Hepatocyte (in vitro differentiated cells): ENCODE measurements around the gene PMM1.

ENCODE experiments used
- EZH2 ChIP-seq: fragments of 200-600 bp; sonication (generic); IDR thresholded peaks from 2 replicates; pipeline ENCODE4 v1.6.1; 2016; ENCODE audit warnings: antibody characterized with exemption, mild to moderate bottlenecking, borderline replicate concordance
- EZH2phosphoT487 ChIP-seq: fragments of 200-600 bp; sonication (generic); IDR thresholded peaks from one replicate; pipeline ENCODE4 v1.6.1; 2018; ENCODE audit warnings: antibody characterized with exemption, mild to moderate bottlenecking, low read depth, moderate library complexity; ENCODE audit not compliant: unreplicated experiment, severe bottlenecking
- TF ChIP-seq, protein P1 (sequence below): fragments of 200-600 bp; sonication (generic); IDR thresholded peaks from 2 replicates; pipeline ENCODE4 v1.5.1; 2016; ENCODE audit warnings: antibody characterized with exemption, mild to moderate bottlenecking; ENCODE audit not compliant: poor library complexity

DNA sequence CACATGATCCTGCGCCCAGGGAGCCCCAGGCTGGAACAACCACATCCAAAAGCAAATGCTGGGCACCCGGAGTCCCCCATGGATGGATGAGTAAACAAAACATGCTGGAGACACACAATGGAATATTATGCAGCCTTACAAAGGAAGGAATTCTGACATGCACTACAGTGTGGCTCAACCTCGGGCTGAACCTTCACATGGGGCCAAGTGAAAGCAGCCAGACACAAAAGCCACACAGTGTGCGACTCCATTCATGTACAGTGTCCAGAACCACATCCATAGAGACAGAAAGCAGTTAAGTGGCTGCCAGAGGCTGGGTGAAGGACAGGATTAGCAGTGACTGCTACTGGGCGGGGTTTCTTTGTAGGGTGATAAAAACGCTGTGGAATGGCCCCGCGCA, 55.4 kb downstream of the PMM1 start:
- TF ChIP-seq, protein P1, sequence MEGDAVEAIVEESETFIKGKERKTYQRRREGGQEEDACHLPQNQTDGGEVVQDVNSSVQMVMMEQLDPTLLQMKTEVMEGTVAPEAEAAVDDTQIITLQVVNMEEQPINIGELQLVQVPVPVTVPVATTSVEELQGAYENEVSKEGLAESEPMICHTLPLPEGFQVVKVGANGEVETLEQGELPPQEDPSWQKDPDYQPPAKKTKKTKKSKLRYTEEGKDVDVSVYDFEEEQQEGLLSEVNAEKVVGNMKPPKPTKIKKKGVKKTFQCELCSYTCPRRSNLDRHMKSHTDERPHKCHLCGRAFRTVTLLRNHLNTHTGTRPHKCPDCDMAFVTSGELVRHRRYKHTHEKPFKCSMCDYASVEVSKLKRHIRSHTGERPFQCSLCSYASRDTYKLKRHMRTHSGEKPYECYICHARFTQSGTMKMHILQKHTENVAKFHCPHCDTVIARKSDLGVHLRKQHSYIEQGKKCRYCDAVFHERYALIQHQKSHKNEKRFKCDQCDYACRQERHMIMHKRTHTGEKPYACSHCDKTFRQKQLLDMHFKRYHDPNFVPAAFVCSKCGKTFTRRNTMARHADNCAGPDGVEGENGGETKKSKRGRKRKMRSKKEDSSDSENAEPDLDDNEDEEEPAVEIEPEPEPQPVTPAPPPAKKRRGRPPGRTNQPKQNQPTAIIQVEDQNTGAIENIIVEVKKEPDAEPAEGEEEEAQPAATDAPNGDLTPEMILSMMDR: no peak
- TF ChIP-seq EZH2 (no peak), EZH2phosphoT487 (no peak)
